Vagina (tissue), 2 donors: ENCODE measurements around the gene SUPT7L.

Experiments used
- POLR2AphosphoS5 ChIP-seq, 2 donors: sonication (generic); formaldehyde crosslinking; IDR thresholded peaks; one replicate each; pipeline ENCODE4 v1.9.0; 2017; ENCODE audit warnings: antibody characterized with exemption in 2 of 2, mild to moderate bottlenecking in 2 of 2, low read depth in 1 of 2; ENCODE audit not compliant: insufficient read depth in 1 of 2
- TF ChIP-seq, protein P1 (sequence below), 3 experiments: fragments of 450-650 bp in 2 of 3; fragments of 200-600 bp in 1 of 3; sonication (generic) in 1 of 3; IDR thresholded peaks; one replicate each; pipeline ENCODE4 v1.5.1; 2017 to 2019; ENCODE audit warnings: antibody characterized with exemption in 3 of 3, mild to moderate bottlenecking in 2 of 3, moderate library complexity in 2 of 3

DNA sequence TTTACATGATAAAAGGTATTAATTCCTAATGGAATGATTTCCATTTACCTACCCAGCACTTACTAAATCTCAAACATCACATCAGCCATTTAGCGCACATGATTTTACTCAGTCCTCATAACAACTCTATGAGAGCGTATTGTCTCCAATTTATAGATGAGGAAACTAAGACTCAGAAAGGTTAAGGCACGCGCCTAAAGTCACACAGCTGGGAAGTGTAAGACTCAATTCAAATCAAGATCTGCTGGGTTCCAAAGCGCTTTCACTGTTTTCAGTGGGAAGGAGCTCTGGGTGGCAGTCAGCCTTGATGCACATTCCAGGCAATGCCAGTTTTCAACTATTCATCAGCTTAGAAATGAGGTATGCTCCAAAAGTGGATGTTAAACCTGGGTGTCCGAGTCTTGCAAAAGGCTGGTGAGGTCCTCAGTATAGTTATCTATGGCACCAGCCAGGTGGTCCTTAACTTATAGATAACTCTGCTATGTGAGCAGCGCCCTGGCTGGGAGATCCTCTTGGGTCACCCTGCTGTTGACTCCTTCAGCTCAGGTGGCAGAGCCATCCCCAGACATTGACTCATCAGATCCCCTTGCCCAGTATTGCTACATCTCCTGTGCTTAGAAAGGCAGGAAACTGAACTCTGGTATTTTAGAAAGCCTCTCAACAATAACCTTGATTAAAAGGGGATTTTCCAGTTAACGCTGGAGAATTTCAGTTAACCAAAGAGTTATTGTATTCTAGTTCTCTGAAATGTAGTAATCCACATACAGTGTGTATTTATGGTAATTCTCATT is 47.4 kb upstream of the SUPT7L start:
- TF ChIP-seq, protein P1, sequence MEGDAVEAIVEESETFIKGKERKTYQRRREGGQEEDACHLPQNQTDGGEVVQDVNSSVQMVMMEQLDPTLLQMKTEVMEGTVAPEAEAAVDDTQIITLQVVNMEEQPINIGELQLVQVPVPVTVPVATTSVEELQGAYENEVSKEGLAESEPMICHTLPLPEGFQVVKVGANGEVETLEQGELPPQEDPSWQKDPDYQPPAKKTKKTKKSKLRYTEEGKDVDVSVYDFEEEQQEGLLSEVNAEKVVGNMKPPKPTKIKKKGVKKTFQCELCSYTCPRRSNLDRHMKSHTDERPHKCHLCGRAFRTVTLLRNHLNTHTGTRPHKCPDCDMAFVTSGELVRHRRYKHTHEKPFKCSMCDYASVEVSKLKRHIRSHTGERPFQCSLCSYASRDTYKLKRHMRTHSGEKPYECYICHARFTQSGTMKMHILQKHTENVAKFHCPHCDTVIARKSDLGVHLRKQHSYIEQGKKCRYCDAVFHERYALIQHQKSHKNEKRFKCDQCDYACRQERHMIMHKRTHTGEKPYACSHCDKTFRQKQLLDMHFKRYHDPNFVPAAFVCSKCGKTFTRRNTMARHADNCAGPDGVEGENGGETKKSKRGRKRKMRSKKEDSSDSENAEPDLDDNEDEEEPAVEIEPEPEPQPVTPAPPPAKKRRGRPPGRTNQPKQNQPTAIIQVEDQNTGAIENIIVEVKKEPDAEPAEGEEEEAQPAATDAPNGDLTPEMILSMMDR (IDR thresholded peaks at IDR 0.05): no peak
- TF ChIP-seq POLR2AphosphoS5 (IDR thresholded peaks at IDR 0.05; ENCODE audit: insufficient read depth in 1 of 2, low read depth in 1 of 2): no peak
